ENCODE data around the gene ZEB2. TPM values are rescaled to one million over a fixed set of nuclear protein-coding genes. Genes with fewer than 3 reads are reported as not detected.
A peak's percentile ranks its signal among the peaks of the same experiment; 100 is the strongest.

Gene ZEB2
- total and polyA plus RNA-seq, 10 of the 15 experiments (the other 5 are each of a cell fraction or from before 2014, with no cell fraction given) = 0.14 to 3.2 (median 0.84) TPM

DNA sequence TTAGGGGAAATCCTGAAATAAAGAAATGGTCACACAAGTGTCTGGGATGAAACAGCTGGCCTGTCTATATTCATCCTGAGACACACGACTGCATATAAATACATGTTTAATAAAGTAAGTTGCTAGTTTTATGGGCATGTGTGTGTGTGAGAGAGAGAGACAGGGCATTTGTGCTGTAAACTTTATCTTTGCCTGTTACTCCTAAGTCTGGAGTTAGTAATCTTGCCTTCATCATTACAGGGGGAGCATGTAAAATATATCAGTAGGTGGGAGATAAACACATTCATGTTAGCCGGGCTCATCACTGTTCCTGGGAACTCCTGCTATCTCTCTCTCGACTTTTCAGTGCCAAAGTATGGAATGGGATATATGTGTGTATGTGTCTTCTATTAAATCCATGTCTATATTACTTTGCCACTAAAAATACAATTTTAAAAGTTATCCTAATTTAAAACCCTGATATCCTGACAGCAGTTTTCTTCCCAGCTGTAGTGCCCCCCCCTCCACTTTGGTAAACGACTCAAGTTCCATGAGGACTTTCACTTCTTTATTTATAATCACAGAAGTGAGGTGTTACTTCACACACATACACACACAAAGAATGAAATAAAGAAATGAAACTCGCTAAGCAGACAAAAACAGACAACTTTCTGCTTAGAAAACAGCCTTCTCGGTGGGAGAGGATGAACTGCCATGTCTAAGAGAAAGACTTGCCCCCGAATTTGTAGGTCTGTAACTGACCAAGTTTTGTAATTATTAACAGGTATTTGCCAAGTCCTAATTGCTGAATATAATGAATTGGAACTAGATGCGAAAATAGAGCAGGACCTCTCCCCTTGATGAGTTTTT, 947 bp downstream of the ZEB2 start (continued):
- TF ChIP-seq, protein P1, sequence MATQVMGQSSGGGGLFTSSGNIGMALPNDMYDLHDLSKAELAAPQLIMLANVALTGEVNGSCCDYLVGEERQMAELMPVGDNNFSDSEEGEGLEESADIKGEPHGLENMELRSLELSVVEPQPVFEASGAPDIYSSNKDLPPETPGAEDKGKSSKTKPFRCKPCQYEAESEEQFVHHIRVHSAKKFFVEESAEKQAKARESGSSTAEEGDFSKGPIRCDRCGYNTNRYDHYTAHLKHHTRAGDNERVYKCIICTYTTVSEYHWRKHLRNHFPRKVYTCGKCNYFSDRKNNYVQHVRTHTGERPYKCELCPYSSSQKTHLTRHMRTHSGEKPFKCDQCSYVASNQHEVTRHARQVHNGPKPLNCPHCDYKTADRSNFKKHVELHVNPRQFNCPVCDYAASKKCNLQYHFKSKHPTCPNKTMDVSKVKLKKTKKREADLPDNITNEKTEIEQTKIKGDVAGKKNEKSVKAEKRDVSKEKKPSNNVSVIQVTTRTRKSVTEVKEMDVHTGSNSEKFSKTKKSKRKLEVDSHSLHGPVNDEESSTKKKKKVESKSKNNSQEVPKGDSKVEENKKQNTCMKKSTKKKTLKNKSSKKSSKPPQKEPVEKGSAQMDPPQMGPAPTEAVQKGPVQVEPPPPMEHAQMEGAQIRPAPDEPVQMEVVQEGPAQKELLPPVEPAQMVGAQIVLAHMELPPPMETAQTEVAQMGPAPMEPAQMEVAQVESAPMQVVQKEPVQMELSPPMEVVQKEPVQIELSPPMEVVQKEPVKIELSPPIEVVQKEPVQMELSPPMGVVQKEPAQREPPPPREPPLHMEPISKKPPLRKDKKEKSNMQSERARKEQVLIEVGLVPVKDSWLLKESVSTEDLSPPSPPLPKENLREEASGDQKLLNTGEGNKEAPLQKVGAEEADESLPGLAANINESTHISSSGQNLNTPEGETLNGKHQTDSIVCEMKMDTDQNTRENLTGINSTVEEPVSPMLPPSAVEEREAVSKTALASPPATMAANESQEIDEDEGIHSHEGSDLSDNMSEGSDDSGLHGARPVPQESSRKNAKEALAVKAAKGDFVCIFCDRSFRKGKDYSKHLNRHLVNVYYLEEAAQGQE (IDR thresholded peaks at IDR 0.05; ENCODE audit: low read depth, low read length) = no peak
- TF ChIP-seq SIX5 (IDR thresholded peaks at IDR 0.05; ENCODE audit: low read depth, low read length, severe bottlenecking) (no peak), FOXM1 (IDR thresholded peaks at IDR 0.05; ENCODE audit: low read depth, low read length) (no peak), MTA3 (IDR thresholded peaks at IDR 0.05; ENCODE audit: borderline replicate concordance, low read length) (0 out of 2 replicates have a peak, but pooled peaks have one; percentile 43), NR2F1 (conservative IDR thresholded peaks at IDR 0.05) (no peak), NFIC (IDR thresholded peaks at IDR 0.05; ENCODE audit: low read depth, low read length) (peak; percentile 59), YBX1 (IDR thresholded peaks at IDR 0.05) (no peak), SMC3 (IDR thresholded peaks at IDR 0.05; ENCODE audit: borderline replicate concordance, low read length) (no peak), CBX3 (IDR thresholded peaks at IDR 0.05; ENCODE audit: borderline replicate concordance, low read depth) (no peak), CEBPB (IDR thresholded peaks at IDR 0.05; ENCODE audit: borderline replicate concordance in 1 of 2, low read depth in 2 of 2, low read length in 2 of 2) (no peak), RUNX3 (IDR thresholded peaks at IDR 0.05; ENCODE audit: low read length) (peak; percentile 31; the same call in 1 of the 2 replicates), PAX8 (IDR thresholded peaks at IDR 0.05) (no peak), ZSCAN29 (IDR thresholded peaks at IDR 0.05) (no peak), HCFC1 (IDR thresholded peaks at IDR 0.05; ENCODE audit: low read length) (no peak), RAD21 (IDR thresholded peaks at IDR 0.05; ENCODE audit: insufficient read depth, low read depth, low read length) (no peak), ZNF274 (IDR thresholded peaks at IDR 0.05; ENCODE audit: insufficient read depth, insufficient read length) (no peak), ZNF24 (IDR thresholded peaks at IDR 0.05) (peak; percentile 78; the same call in 1 of the 2 replicates), ZNF207 (IDR thresholded peaks at IDR 0.05; ENCODE audit: borderline replicate concordance) (no peak), CBFB (IDR thresholded peaks at IDR 0.05; ENCODE audit: low read depth) (no peak)
- TF ChIP-seq, protein P2, sequence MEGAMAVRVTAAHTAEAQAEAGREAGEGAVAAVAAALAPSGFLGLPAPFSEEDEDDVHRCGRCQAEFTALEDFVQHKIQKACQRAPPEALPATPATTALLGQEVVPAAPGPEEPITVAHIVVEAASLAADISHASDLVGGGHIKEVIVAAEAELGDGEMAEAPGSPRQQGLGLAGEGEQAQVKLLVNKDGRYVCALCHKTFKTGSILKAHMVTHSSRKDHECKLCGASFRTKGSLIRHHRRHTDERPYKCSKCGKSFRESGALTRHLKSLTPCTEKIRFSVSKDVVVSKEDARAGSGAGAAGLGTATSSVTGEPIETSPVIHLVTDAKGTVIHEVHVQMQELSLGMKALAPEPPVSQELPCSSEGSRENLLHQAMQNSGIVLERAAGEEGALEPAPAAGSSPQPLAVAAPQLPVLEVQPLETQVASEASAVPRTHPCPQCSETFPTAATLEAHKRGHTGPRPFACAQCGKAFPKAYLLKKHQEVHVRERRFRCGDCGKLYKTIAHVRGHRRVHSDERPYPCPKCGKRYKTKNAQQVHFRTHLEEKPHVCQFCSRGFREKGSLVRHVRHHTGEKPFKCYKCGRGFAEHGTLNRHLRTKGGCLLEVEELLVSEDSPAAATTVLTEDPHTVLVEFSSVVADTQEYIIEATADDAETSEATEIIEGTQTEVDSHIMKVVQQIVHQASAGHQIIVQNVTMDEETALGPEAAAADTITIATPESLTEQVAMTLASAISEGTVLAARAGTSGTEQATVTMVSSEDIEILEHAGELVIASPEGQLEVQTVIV (IDR thresholded peaks at IDR 0.05; ENCODE audit: borderline replicate concordance, partially characterized antibody) = no peak
- TF ChIP-seq, protein P3, sequence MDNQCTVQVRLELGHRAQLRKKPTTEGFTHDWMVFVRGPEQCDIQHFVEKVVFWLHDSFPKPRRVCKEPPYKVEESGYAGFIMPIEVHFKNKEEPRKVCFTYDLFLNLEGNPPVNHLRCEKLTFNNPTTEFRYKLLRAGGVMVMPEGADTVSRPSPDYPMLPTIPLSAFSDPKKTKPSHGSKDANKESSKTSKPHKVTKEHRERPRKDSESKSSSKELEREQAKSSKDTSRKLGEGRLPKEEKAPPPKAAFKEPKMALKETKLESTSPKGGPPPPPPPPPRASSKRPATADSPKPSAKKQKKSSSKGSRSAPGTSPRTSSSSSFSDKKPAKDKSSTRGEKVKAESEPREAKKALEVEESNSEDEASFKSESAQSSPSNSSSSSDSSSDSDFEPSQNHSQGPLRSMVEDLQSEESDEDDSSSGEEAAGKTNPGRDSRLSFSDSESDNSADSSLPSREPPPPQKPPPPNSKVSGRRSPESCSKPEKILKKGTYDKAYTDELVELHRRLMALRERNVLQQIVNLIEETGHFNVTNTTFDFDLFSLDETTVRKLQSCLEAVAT (IDR thresholded peaks at IDR 0.05) = peak; percentile 37
- TF ChIP-seq, protein P4, sequence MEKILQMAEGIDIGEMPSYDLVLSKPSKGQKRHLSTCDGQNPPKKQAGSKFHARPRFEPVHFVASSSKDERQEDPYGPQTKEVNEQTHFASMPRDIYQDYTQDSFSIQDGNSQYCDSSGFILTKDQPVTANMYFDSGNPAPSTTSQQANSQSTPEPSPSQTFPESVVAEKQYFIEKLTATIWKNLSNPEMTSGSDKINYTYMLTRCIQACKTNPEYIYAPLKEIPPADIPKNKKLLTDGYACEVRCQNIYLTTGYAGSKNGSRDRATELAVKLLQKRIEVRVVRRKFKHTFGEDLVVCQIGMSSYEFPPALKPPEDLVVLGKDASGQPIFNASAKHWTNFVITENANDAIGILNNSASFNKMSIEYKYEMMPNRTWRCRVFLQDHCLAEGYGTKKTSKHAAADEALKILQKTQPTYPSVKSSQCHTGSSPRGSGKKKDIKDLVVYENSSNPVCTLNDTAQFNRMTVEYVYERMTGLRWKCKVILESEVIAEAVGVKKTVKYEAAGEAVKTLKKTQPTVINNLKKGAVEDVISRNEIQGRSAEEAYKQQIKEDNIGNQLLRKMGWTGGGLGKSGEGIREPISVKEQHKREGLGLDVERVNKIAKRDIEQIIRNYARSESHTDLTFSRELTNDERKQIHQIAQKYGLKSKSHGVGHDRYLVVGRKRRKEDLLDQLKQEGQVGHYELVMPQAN (conservative IDR thresholded peaks at IDR 0.05) = 0 out of 2 replicates have a peak, but pooled peaks have one; percentile 18

Data from GM12878 (cell line).